Hematopoietic multipotent progenitor cell treated with erythropoietin and hydrocortisone succinate and interleukin-3 and kit ligand, for 6 days (in vitro differentiated cells): Measurements from ENCODE around the gene PTGR1.
A peak's percentile ranks its signal among the peaks of the same experiment; 100 is the strongest.

Experiments
- DNase-seq: peaks from one replicate; pipeline ENCODE4 v3.0.0-alpha.2; 2015

Gene PTGR1

DNA sequence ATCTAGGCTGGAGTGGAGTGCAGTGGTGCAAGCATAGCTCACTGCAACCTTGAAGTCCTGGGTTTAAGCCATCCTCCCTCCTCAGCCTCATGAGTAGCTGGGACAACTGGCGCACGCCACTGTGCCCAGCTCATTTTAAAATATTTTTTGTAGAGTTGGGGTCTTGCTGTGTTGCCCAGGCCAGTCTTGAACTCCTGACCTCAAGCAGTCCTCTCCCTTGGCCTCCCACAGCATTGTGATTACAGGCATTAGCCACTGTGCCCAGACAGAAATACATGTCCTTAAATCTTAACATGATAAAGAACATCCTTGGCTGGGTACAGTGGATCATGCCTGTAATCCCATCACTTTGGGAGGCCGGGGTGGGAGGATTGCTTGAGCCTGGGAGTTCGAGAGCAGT, 67.7 kb downstream of the PTGR1 start:
- DNase-seq: no peak

GRCh38 chr9:111529787-111530186, 69.7 kb downstream of the PTGR1 start:
- DNase-seq: no peak

GRCh38 chr9:111527347-111527746, 72.1 kb downstream of the PTGR1 start:
- no peak for DNase-seq

GRCh38 chr9:111525056-111525977, 74.1 kb downstream of the PTGR1 start, which contains the start of gene ZNF483:
TSS of gene ZNF483 (plus strand) at chr9:111525179. CDS start at chr9:111527396, 2,217 bp downstream.
- DNase-seq: peak; percentile 60

DNA sequence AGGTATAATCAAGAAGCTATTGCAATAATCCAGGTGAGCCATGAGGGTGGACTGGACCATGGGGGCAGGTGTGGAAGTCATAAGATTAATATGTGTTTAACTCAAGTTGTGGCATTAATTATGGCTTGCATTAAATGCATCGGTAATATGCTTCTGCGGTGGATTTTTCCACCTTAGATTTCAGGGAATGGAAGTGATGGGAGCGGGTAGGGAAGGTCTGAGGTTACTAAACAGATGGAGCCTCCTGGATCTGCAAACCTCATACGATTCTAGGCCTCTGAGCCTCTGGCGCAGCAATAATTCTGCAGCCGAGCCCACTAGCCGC, 74.8 kb downstream of the PTGR1 start:
- DNase-seq: no peak

DNA sequence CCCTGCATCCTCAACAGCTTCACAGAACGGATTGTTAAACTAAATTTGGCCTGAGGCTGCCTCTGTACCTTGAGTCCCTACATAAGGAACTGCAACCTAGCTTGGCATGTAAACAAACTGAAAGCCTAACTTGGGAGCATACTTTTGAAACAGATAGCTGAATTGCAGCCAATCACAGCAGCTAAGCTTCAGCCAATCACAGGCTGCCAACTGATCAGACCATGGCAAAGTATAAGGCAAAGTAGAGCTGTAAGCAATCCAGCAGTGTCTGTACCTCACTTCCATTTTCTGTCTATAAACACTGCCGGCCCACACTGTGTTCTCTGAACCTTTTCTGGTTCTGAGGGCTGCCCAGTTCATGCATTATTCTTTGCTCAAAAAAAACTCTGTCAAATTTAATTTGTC, 83.4 kb downstream of the PTGR1 start:
- DNase-seq: no peak

DNA sequence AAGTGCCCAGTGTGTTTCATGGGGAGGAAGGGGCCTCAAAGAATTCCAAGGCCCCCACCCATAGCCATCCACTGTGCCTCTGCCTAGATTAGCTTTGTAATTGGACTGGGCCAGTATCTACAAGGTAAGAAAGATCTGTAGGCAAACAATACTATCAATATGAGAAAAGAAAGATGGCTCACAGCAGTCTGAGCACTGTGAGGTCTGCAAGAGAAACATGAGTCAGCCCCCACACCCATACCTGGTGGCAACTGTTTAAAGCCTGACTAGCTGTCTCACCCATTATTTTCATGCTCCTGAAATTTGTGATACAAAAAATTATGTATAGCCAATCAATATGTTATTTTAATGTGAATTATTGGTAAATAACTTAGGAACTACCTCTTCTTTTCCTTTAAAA, 84.5 kb downstream of the PTGR1 start:
- DNase-seq: no peak
